HG02840 (cell line): ENCODE measurements around the gene RAB26.
A peak's percentile ranks its signal among the peaks of the same experiment; 100 is the strongest.
"Not testable (repeated sequence)": the region's sequence is repeated elsewhere in the genome, so short reads cannot be mapped to it uniquely, and the experiment has no call there.

Source experiments
- ATAC-seq: cut with Tn5 transposase; IDR thresholded peaks from one replicate; pipeline ENCODE4 v1.9.1; 2021; ENCODE audit warnings: mild to moderate bottlenecking, moderate library complexity, moderate number of reproducible peaks; ENCODE audit not compliant: unreplicated experiment, low FRiP score

Gene RAB26

DNA sequence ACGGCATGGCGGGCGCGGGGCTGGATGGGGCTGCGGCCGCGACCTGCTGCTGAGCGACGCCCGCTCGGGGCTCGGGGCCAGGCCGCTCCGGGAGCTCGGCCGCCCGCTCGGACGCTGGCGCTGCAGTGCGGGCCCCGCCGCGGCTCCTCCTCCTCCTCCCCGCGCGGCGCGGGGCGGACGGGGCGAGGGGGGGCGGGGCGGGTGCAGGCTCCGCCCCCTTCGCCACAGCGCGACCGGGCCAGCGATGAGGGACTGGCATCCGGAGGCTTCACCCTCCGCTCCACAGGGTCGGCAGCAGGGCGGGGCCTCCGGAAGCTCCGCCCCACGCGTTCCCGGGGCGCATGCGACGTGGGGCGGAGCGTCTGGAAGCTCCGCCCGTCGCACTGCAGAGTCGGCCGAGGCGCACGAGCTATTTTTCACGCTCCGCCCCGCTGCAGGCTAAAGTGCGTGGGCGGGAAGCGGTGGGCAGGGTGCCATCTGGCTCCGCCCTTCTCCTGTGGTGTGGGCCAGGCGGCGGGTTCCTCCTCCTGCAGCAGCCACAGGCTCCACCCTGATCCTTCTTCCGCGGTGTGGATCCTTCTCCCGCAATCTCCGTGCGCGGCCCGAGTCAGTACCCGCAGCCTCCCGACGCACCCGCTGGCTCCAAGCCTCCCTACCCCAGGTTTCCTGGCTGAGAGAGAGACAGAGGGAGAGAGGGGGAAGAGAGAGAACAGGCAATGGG lies 12.5 kb upstream of the RAB26 start, which contains the start of gene PKD1:
PKD1 (minus strand) TSS at position 129 of the 721 bp plus-strand sequence. CDS start 209 bp downstream, outside the sequence.
- not testable (repeated sequence) for ATAC-seq

DNA sequence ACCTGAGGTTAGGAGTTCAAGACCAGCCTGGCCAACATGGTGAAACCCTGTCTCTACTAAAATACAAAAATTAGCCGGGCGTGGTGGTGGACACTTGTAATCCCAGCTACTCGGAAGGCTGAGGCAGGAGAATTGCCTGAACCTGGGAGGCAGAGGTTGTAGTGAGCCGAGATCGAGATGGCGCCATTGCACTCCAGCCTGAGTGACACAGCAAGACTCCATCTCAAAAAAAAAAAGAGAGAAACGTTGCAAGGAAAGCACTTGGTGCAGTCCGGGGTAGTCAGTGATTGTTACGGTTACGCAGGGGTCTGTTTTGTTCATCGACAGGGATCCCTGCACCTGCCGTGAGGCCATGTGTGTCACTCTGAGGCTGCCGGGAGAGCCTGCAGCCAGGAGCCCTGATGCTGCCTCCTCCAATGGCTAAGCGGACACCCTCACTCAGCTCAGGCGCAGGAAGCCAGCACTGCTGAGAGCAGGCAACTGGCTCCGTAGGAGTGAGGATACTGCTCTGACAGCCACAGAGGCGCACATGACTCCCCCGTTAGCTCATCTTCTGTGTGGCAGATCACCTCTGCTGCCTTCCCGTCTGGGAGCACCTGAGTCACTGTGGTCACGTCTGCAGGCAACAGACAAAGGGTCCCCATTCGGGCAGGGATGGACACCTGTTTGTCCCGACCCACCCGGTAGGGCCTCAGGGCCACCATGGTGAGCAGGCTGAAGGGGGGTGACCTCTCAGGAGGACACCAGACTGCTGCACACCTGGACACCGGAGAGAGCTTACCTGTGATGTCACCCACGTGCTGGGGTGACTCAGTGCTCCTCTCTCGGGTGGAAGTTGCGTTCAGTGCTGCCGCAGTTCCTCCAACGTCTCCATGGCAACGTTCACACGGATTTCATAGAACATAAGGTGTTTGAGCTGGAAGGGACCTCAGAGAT lies 5.2 kb upstream of the RAB26 start:
- no peak for ATAC-seq

DNA sequence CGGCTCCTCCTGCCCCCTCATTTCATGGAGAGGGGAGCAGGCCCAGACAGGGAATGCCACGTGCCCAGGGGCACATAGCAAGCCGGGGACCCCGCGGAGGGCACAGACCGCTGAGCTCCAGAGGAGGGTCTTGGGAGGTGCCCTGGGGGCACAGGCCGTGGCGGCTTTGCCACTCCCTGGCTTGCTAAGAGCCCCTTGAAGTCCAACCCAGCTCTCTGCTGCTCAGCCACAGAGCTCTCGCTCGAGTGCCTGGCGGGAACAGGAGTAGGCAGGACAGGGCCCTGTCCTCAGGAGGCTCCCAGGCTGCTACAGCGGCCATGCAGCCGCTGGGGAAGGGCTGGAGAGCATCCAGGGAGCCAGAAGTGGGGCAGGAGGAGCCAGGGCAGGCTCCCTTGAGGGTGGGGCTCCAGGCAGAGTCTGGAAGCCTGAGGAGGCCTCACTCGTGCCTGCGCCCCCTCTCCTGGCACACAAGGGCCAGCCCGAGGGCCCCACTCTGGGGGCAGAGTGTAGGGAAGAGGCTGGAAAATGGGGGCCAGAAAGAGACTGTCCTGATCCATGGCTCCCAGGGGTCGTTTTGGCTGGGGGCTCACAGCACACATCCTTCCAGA lies 4.4 kb upstream of the RAB26 start:
- no peak for ATAC-seq

DNA sequence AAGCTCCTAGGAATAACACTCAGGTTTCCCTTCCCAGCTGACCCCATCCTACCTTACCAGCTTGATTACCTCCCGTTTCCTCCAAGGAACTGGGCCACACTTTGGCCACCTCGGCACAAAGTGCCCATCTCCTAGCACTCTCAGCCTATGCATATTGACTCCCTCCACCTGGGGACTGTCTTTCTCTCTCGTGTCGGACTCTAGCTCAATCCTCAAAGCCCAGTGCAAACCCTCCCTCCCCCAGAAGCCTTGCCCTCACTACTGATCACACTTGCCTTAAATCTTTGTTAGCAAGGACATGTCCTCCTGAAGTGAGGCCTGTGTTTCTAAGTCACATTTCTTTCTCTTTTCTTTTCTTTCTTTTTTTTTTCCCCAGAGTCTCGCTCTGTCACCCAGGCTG lies 2.6 kb upstream of the RAB26 start:
- ATAC-seq = no peak

DNA sequence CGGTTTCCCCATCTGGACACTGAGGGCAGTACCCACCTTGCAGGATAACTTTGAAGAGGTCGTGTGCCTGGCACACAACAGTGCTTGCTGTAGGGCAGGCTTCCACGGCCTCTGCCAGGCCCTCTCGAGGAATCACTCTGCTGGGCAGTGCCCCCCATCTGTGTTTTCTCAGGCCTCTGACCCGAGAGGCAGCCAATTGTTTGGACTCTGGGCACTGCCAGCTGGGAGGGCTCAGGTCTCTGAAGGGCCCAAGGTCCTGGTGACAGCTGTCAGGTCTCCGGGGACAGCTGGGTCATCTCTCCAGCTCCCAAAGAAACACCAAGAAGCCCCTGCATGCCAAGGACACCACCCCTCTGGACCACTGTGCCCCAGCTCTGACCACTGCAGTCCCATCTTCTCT lies 1.0 kb upstream of the RAB26 start:
- ATAC-seq = no peak

DNA sequence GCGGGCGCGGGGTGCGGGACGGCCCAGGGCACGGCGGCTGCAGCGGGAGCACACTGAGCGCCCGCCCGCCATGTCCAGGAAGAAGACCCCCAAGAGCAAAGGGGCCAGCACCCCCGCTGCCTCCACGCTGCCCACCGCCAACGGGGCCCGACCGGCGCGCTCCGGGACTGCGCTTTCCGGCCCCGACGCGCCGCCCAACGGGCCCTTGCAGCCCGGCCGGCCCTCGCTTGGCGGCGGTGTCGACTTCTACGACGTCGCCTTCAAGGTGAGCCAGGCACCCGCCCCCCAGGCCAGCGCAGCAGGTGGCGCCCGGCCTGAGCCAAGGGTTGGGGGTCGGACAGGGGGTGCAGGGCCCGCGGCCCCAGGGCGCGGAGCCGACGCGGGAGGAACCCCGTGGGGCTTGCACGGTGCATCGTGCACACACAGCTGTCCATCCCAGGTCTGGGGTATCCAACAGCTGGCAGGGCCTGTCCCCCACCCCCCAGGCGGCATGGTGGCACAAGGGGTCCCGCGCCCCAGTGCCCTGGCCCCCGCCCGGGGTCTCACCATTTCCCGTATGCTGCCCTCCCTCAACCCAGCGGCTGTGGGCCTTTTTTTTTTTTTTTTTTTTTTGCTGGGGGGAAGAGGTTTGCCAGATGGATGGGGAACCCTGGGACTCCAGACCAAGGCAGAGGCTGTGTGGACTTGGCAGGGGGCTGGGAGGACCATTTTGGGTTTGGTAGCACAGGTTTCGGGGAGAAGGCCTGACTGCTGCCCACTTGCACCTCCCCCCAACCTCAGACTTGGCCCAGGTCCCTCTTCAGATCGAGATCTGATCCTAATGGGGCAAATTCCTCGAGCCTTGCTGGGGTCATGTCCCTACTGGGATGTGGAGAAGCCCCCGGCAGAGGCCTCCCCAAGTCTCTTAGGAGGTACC lies 547 bp downstream of the RAB26 start:
- ATAC-seq = no peak

DNA sequence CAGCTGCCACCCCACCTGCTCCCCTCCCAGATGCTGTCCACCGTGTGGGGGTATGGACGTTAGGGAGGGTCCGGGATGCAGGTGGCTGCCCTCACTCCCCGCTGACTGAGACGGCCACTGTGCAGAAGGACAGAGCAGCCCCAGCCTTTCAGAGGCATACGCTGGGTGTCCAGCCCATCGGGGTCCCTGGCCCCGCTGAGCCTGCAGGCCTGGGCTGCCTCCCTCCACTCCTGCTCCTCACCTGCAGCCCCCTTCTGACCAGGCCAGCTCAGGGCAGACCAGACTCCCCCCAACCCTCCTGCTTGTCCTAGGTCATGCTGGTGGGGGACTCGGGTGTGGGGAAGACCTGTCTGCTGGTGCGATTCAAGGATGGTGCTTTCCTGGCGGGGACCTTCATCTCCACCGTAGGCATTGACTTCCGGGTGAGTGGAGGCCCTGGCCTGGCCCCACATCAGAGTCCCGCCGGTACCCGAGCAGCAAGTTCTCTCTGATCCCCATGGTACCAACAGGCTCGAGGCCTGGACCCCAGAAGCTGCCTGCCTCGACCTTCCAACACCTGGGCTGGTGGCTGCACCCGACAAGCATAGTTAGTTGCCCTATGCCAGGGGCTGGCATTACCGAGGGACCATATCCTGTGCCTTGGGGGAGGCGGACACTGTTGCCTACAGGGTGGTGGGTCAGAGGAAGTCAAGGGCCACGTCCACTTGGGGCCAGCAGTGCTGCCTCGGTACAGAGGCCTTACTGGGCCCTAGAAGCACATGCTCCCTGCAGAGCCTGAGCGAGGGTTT lies 1.4 kb downstream of the RAB26 start:
- no peak for ATAC-seq

DNA sequence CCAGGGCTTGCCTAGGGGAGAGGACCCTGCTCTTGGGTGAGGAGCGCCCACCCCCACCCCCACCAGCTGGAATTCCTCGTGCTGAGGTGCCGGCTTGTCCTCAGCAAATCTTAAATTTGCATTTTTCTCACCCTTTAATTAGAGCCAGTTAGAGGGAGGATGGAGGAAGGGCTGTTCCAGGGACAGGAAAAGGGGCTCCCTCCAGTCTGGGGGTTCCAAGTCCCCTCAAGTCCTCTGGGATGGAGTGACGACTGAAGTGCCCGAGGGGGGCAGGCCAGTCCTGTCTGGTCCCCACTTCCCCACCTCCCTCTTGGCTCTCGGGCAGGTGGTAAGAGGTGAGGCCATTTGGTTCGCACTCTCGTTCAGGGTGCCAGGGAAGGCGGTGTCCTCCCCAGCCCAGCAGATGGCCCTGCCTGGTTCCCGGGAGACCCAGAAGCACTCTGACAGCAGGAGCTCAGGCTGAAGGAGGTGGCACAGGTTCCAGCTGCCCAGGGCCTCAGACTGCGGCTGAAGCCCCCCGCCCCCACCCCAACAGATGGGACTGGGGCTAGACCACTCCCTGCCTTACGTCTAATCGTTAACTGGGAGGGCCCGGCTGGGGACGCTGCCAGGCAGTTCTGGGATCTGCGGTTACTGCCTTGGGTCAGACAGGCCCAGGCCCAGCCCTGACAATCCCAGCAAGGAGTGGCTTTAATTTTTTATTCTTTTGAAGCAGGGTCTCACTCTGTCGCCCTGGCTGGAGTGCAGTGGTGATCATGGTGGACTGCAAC lies 2.2 kb downstream of the RAB26 start:
- ATAC-seq = no peak

DNA sequence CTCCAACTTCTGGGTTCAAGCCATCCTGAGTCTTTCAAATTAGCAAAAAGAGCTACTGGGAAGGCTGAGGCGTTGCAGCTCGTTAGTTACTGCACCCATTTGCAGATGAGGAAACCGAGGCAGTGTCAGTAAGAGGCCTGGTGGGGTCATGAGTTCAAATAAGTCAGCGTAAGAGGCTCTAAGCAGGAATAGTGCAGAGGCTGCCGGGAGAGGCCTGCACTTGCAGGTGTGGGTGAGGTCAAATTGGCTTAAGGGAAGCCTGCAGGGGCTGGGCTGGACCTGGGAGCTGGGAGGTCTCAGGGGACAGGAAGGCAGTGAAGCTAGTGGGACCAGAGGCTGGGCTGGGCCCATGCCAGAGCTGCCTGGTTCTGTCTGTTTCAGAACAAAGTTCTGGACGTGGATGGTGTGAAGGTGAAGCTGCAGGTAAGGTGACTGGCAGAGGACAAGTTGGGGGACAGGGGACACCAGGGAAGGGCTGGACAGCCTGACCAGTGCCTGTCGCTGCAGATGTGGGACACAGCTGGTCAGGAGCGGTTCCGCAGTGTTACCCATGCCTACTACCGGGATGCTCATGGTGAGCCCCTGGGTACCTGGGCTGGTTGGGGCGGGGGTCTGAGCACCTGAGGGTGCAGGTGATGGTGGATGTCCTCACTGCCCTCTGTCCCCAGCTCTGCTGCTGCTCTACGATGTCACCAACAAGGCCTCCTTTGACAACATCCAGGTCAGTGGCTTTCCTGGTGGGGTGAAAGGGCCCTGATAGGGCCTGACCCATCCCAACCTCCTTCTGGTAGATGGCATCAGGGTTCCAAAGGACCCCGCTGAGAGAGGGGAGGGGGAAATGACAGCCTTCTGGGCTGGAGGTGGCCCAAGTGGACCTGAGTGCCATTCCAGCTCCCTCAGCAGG lies 3.0 kb downstream of the RAB26 start:
- no peak for ATAC-seq

DNA sequence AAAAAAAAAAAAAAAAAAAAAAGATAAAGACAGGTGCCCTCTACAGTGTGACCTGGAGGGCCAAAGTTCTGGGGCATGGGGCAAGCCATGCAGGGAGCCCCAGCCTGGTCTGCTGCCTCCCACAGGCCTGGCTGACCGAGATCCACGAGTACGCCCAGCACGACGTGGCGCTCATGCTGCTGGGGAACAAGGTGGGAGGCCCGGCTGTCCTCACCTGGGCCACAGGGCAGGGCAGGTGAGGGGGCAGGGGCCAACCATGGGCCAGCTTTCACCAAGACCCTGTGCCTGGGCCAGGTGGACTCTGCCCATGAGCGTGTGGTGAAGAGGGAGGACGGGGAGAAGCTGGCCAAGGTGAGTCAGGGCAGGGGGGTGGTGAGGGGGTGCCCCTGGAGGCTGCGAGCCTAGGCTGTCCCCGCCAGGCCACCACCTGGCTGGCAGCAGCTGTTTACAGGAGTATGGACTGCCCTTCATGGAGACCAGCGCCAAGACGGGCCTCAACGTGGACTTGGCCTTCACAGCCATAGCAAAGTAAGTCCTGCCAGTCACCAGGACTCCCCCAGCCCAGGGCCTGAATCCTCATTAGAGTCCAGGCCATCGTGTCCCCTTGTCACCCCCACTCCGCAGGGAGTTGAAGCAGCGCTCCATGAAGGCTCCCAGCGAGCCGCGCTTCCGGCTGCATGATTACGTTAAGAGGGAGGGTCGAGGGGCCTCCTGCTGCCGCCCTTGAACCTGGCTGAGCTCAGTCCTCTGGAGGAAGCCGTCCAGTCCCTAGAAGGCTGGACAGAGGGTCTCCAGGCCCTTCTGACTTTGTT lies 4.5 kb downstream of the RAB26 start:
- ATAC-seq = no peak

DNA sequence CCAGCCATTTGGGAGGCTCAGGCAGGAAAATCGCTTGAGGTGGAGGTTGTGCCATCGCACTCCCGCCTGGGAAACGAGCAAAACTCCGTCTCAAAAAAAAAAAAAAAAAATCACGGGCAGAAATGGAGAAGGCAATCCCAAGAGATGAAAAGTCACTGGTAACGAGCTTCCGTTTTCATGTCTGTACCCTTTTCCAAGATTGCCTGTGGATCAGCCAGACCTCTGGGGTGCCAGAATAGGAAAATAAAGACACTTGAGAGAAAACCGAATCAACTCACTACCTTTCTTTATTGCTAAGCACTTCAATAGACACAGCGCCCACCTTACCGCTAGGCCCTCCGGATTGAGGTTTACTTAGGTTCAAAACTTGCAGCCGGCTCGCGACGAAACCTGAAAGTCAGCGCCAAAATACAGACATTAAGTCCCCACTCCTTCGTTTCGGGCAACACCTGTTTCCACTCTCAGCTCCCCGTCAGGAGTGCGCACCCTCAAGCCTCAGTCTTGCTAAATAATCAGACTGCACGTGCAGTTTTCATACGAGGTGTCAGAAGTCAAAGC lies 6.2 kb downstream of the RAB26 start:
- ATAC-seq = no peak

DNA sequence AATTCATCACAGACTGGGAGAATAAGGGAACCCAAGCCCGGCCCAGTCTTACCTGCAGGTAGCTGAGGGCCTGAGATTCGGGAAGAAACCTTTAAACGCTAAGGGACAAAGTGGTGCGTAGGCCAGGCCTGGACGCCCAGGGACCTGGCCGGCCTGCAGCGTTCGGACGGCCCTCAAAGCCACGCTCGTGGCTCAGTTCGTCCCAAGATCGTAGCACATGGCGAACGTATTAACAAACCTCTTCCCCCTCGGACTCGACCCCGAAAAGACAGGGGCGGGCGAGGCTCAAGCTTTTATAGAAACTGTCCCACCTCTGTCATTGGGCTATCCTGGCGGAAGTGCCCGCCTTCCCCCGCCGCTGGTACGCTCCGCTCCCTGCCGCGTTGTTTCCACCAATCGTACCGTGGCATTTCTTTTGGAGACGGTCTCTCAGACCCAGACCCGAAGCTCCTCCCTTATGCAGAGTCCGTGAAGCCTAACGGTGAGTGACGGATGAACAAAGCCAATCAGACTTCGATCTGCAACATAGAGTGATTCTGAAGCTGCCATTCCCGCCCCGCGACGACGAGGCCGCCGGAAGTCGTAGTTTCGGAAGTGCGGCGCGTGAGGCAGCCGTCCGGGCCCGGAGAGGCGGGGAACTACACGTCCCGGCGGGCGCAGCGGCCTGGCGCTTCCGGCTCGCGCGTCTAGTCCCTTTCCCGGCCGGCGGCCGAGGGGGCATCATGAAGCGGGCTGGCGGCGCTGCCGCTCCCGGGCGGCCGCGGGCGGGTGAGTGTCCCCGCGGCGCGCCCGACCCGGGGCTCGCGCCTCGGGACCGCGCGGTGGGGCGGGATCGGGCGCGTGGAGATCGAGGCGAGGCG lies 6.9 kb downstream of the RAB26 start, which contains the start of gene TRAF7:
TRAF7 (plus strand) TSS at position 692 of the 860 bp plus-strand sequence. CDS start 8,139 bp downstream, outside the sequence.
- peak; percentile 89 for ATAC-seq

DNA sequence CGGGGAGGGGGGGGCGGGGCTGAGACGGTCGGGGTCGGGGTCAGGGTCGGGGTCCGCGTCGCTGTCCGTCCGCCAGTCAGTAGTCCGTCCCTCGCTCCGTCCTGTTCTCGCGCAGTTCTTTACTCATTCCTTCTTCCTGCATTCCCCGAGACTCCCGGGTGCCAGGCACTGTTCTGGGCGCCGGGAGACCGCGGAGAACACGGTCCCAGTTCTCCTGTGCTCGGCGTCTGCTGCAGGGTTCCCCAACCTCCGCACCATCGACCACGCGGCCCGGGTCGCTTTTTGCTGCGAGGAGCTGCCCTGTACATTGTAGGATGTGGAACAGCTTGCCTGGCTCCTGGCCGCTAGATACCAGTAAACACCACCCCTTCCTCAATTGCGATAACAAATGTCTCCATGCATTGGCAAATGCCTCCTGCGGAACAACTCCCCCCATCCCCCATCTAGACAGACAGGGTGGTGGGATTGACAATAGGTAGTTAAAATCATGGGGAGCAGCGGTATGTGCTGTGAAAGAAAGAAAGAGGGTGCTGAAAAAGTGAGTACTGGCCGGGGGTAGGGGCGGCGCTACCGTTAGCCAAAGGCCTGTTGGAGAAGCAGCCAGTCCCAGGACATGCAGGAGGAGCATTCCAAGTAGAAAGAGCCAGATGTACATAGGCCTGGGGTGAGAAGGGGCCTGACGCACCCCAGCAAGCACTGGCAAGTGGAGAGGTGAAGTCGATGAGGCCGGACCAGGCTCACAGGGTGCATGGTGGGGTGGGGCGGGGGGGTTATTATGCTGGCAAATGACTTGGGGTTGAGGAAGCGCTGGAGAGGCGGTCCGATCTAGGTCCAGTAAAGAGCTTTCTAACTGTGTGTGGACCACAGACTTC lies 7.8 kb downstream of the RAB26 start:
- ATAC-seq = no peak

DNA sequence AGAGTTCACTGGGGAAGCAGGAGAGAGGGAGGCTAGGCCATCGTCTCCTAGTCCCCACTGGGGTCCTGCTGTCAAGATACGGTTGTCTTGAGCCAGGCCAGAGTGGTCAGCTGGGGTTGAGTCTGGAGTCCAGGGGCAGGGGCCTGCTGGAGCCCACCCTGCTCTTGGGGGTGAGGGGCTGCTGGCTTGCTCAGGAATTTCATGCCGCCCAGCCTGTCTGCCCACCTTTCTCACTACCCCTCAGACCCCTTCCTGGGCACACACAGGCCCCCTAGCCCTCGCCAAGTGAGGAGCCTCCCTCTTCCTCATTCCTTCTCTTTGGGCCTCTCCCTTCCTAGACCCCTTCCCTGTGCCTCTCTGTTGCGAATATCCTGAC lies 8.4 kb downstream of the RAB26 start:
- ATAC-seq = no peak
